Stimulated activated naive CD8-positive, alpha-beta T cell treated with anti-CD3 and anti-CD28 coated beads, Interleukin-15, Interleukin-2, amounts not matched to agents 100 ng/mL and 50 ng/mL, for 24 hours (primary cell): ENCODE data around the gene TNFRSF25.

ENCODE experiments used
- H3K27ac Mint-ChIP-seq: one replicate; pipeline ENCODE4 v1.8.0; 2021; ENCODE audit warnings: mild to moderate bottlenecking, mixed read lengths
- H3K27me3 Mint-ChIP-seq: one replicate; pipeline ENCODE4 v1.8.0; 2021; ENCODE audit warnings: mixed read lengths
- H3K36me3 Mint-ChIP-seq: one replicate; pipeline ENCODE4 v1.8.0; 2021; ENCODE audit warnings: low read depth, mixed read lengths
- H3K4me1 Mint-ChIP-seq: one replicate; pipeline ENCODE4 v1.8.0; 2021; ENCODE audit warnings: low read depth, mixed read lengths
- H3K4me3 Mint-ChIP-seq: one replicate; pipeline ENCODE4 v1.8.0; 2021; ENCODE audit warnings: mild to moderate bottlenecking, mixed read lengths
- H3K9me3 Mint-ChIP-seq: one replicate; pipeline ENCODE4 v1.8.0; 2021; ENCODE audit warnings: mixed read lengths

TNFRSF25 gene

GRCh38 chr1:6485168-6486101 is 19.5 kb upstream of the TNFRSF25 start:
- peaks cover 24% of the 10 kb centered on the region for H3K27me3 Mint-ChIP-seq

GRCh38 chr1:6484826-6485167 is 18.8 kb upstream of the TNFRSF25 start:
- no peak overlapping the region for H3K27ac Mint-ChIP-seq
- H3K27me3 Mint-ChIP-seq = peaks cover 24% of the 10 kb centered on the region
- no peak overlapping the region for H3K4me3 Mint-ChIP-seq
- H3K9me3 Mint-ChIP-seq = no peaks in the 10 kb centered on the region
- peaks cover 6% of the 10 kb centered on the region for H3K4me1 Mint-ChIP-seq
- H3K36me3 Mint-ChIP-seq = no peaks in the 10 kb centered on the region

More at GRCh38 chr1:6485168-6486101, 19.5 kb upstream of the TNFRSF25 start:
- Mint-ChIP-seq H3K36me3 (no peaks in the 10 kb centered on the region), H3K4me3 (no peak overlapping the region), H3K27ac (no peak overlapping the region), H3K9me3 (no peaks in the 10 kb centered on the region), H3K4me1 (peaks cover 6% of the 10 kb centered on the region)

- Mint-ChIP-seq H3K27me3 (peaks cover 24% of the 10 kb centered on the region), H3K4me3 (no peak overlapping the region), H3K4me1 (peaks cover 6% of the 10 kb centered on the region), H3K27ac (no peak overlapping the region), H3K9me3 (no peaks in the 10 kb centered on the region), H3K36me3 (no peaks in the 10 kb centered on the region)
These were observed 17.8 kb upstream of the TNFRSF25 start for GRCh38 chr1:6483761-6484117.

- Mint-ChIP-seq H3K27me3 (peaks cover 24% of the 10 kb centered on the region), H3K4me3 (no peak overlapping the region), H3K27ac (no peak overlapping the region), H3K9me3 (no peaks in the 10 kb centered on the region), H3K4me1 (peaks cover 6% of the 10 kb centered on the region), H3K36me3 (no peaks in the 10 kb centered on the region)
These were observed 17.2 kb upstream of the TNFRSF25 start for GRCh38 chr1:6483017-6483760.

GRCh38 chr1:6481820-6482219 is 15.8 kb upstream of the TNFRSF25 start:
- Mint-ChIP-seq H3K4me1 (peaks cover 6% of the 10 kb centered on the region), H3K27me3 (peaks cover 18% of the 10 kb centered on the region), H3K27ac (no peak overlapping the region), H3K9me3 (no peaks in the 10 kb centered on the region), H3K36me3 (no peaks in the 10 kb centered on the region), H3K4me3 (no peak overlapping the region)

- no peaks in the 10 kb centered on the region for H3K9me3 Mint-ChIP-seq
- H3K36me3 Mint-ChIP-seq = no peaks in the 10 kb centered on the region
- no peak overlapping the region for H3K4me3 Mint-ChIP-seq
- no peak overlapping the region for H3K27ac Mint-ChIP-seq
- H3K27me3 Mint-ChIP-seq = no peaks in the 10 kb centered on the region
- H3K4me1 Mint-ChIP-seq = no peaks in the 10 kb centered on the region
These were observed 11.3 kb upstream of the TNFRSF25 start for GRCh38 chr1:6477039-6477820.

- Mint-ChIP-seq H3K27me3 (no peaks in the 10 kb centered on the region), H3K36me3 (no peaks in the 10 kb centered on the region), H3K27ac (no peak overlapping the region), H3K4me1 (no peaks in the 10 kb centered on the region), H3K4me3 (no peak overlapping the region), H3K9me3 (no peaks in the 10 kb centered on the region)
These were observed 10.5 kb upstream of the TNFRSF25 start for GRCh38 chr1:6476483-6476882.

GRCh38 chr1:6475381-6476133 is 9.6 kb upstream of the TNFRSF25 start:
- H3K27ac Mint-ChIP-seq = no peak overlapping the region
- H3K4me1 Mint-ChIP-seq = no peaks in the 10 kb centered on the region
- no peaks in the 10 kb centered on the region for H3K9me3 Mint-ChIP-seq
- H3K27me3 Mint-ChIP-seq = no peaks in the 10 kb centered on the region
- no peaks in the 10 kb centered on the region for H3K36me3 Mint-ChIP-seq
- no peak overlapping the region for H3K4me3 Mint-ChIP-seq

- H3K4me1 Mint-ChIP-seq = no peaks in the 10 kb centered on the region
- no peak overlapping the region for H3K4me3 Mint-ChIP-seq
- no peaks in the 10 kb centered on the region for H3K9me3 Mint-ChIP-seq
- H3K36me3 Mint-ChIP-seq = no peaks in the 10 kb centered on the region
- H3K27me3 Mint-ChIP-seq = no peaks in the 10 kb centered on the region
- no peak overlapping the region for H3K27ac Mint-ChIP-seq
These were observed 8.9 kb upstream of the TNFRSF25 start for GRCh38 chr1:6474815-6475282.

- no peak overlapping the region for H3K27ac Mint-ChIP-seq
- H3K27me3 Mint-ChIP-seq = no peaks in the 10 kb centered on the region
- no peaks in the 10 kb centered on the region for H3K36me3 Mint-ChIP-seq
- no peaks in the 10 kb centered on the region for H3K4me1 Mint-ChIP-seq
- H3K4me3 Mint-ChIP-seq = no peak overlapping the region
- H3K9me3 Mint-ChIP-seq = no peaks in the 10 kb centered on the region
These were observed 8.2 kb upstream of the TNFRSF25 start for GRCh38 chr1:6473974-6474814.

GRCh38 chr1:6473156-6473555 is 7.2 kb upstream of the TNFRSF25 start:
- H3K4me3 Mint-ChIP-seq = no peak overlapping the region
- no peaks in the 10 kb centered on the region for H3K9me3 Mint-ChIP-seq
- H3K27me3 Mint-ChIP-seq = no peaks in the 10 kb centered on the region
- no peaks in the 10 kb centered on the region for H3K36me3 Mint-ChIP-seq
- no peaks in the 10 kb centered on the region for H3K4me1 Mint-ChIP-seq
- H3K27ac Mint-ChIP-seq = no peak overlapping the region

GRCh38 chr1:6472391-6472790 is 6.4 kb upstream of the TNFRSF25 start:
- Mint-ChIP-seq H3K36me3 (no peaks in the 10 kb centered on the region), H3K4me1 (no peaks in the 10 kb centered on the region), H3K9me3 (no peaks in the 10 kb centered on the region), H3K27ac (no peak overlapping the region), H3K4me3 (no peak overlapping the region), H3K27me3 (no peaks in the 10 kb centered on the region)

- H3K4me3 Mint-ChIP-seq = no peak overlapping the region
- H3K27ac Mint-ChIP-seq = no peak overlapping the region
- H3K36me3 Mint-ChIP-seq = no peaks in the 10 kb centered on the region
- H3K4me1 Mint-ChIP-seq = no peaks in the 10 kb centered on the region
- H3K9me3 Mint-ChIP-seq = no peaks in the 10 kb centered on the region
- no peaks in the 10 kb centered on the region for H3K27me3 Mint-ChIP-seq
These were observed 6.0 kb upstream of the TNFRSF25 start for GRCh38 chr1:6471970-6472368.
